ENCODE results near the gene ZNRF2. TPM values are rescaled to one million over a fixed set of nuclear protein-coding genes. Genes with fewer than 3 reads are reported as not detected.

ZNRF2 gene
- total RNA-seq, 1 donor from 2014 or later: 12.5 TPM

GRCh38 chr7:30411173-30411572 lies 126.8 kb downstream of the ZNRF2 start:
- Mint-ChIP-seq H3K27ac (no peak overlapping the region), H3K36me3 (peaks cover 12% of the 10 kb centered on the region), H3K9me3 (peaks cover 12% of the 10 kb centered on the region), H3K4me3 (no peak overlapping the region), H3K4me1 (no peaks in the 10 kb centered on the region), H3K27me3 (ENCODE audit: low read depth) (no peaks in the 10 kb centered on the region)
- no peak for TF ChIP-seq CTCF (IDR thresholded peaks at IDR 0.05; ENCODE audit: unreplicated experiment)
- no peak for DNase-seq (ENCODE audit: low spot score in 2 of 2, unreplicated experiment in 2 of 2)

- Mint-ChIP-seq H3K4me1 (no peaks in the 10 kb centered on the region), H3K4me3 (no peak overlapping the region), H3K9me3 (peaks cover 12% of the 10 kb centered on the region), H3K27me3 (ENCODE audit: low read depth) (no peaks in the 10 kb centered on the region), H3K27ac (no peak overlapping the region), H3K36me3 (peaks cover 12% of the 10 kb centered on the region)
- DNase-seq (ENCODE audit: low spot score in 2 of 2, unreplicated experiment in 2 of 2): no peak
- TF ChIP-seq CTCF (IDR thresholded peaks at IDR 0.05; ENCODE audit: unreplicated experiment): no peak
Measured at GRCh38 chr7:30411897-30412296, 127.5 kb downstream of the ZNRF2 start.

GRCh38 chr7:30412782-30413504 lies 128.5 kb downstream of the ZNRF2 start:
- peak overlapping the region; percentile 18 for H3K27ac Mint-ChIP-seq
- no peak overlapping the region for H3K4me3 Mint-ChIP-seq
- TF ChIP-seq CTCF (IDR thresholded peaks at IDR 0.05; ENCODE audit: unreplicated experiment): no peak
- no peak for DNase-seq (ENCODE audit: low spot score in 2 of 2, unreplicated experiment in 2 of 2)
- H3K27me3 Mint-ChIP-seq (ENCODE audit: low read depth): no peaks in the 10 kb centered on the region
- peaks cover 12% of the 10 kb centered on the region for H3K36me3 Mint-ChIP-seq
- no peaks in the 10 kb centered on the region for H3K4me1 Mint-ChIP-seq
- H3K9me3 Mint-ChIP-seq: peaks cover 12% of the 10 kb centered on the region

GRCh38 chr7:30413864-30414263 lies 129.5 kb downstream of the ZNRF2 start:
- H3K4me3 Mint-ChIP-seq: no peak overlapping the region
- no peaks in the 10 kb centered on the region for H3K4me1 Mint-ChIP-seq
- no peak for TF ChIP-seq CTCF (IDR thresholded peaks at IDR 0.05; ENCODE audit: unreplicated experiment)
- DNase-seq (ENCODE audit: low spot score in 2 of 2, unreplicated experiment in 2 of 2): no peak
- peaks cover 12% of the 10 kb centered on the region for H3K9me3 Mint-ChIP-seq
- no peaks in the 10 kb centered on the region for H3K27me3 Mint-ChIP-seq (ENCODE audit: low read depth)
- H3K36me3 Mint-ChIP-seq: peaks cover 12% of the 10 kb centered on the region
- no peak overlapping the region for H3K27ac Mint-ChIP-seq

Small RNA genes within 50 kb of the gene (microRNA-seq; reads per million reads assigned to microRNA genes)
- gene MIR550A1: not detected
- gene MIR550B1: not detected

Other genes with a start within 250 kb of the ZNRF2 start
- 20.5 to 24.5 TPM (median 24.2 TPM) in 3 replicates for gene MTURN, start 149.6 kb upstream of the ZNRF2 start, total RNA-seq
- 9.5 to 10.3 TPM (median 10.2 TPM) in 3 replicates for gene NOD1, start 194.2 kb downstream of the ZNRF2 start, total RNA-seq
- 36.5 to 37.5 TPM (median 36.6 TPM) in 3 replicates for gene GGCT, start 220.2 kb downstream of the ZNRF2 start, total RNA-seq